Inflammatory macrophage treated with lipopolysaccharide for 4 hours (primary cell): ENCODE data around the gene TACC2.
A peak's percentile ranks its signal among the peaks of the same experiment; 100 is the strongest.

Source experiments
- DNase-seq: peaks from one replicate; pipeline ENCODE4 v3.0.0-alpha.2; 2020

The TACC2 gene

DNA sequence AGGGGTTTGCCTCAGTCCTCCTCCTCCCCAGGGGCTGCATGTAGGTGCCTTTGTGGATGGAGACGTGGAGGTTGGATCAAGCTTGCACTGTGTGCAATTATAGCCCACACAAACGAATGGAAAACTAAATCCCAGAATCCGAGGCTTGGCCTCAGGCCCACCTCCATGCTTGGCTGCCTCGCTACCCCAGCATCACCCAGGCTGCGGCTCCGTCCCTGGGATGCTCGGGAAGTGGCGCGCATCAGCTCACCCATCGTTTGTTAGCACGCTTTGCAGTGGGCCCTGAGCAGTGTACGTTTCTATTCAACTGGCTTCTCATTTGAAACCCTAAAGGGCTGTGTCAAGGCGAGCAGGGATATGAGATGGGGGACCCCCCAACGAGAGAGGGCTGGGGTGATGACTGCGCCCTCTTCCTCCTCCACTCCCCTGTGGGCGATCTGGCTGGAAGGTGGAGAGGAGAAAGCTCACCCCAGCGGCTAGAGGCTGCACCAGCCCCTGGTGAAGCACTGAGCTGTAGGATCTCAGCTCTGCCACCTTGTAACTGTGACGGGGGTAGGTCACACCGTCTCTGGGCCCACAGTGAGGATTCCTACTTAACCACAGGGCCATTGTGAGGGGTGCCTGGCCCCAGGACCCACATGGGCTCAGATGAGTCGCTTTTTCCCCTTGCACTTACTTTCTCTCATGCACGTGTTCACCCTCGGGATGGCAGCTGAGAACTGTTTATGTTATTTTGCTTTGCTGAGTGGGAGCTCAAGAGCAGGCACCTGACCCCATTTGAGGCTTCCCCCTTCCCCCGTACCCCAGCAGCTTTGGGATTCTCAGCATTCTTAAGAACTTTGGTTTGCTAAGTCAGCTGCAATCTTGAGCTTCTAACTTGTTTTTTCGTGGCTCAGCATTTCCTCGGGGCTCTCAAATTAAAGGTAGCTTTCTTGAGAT, 269.4 kb downstream of the TACC2 start:
- DNase-seq: no peak

DNA sequence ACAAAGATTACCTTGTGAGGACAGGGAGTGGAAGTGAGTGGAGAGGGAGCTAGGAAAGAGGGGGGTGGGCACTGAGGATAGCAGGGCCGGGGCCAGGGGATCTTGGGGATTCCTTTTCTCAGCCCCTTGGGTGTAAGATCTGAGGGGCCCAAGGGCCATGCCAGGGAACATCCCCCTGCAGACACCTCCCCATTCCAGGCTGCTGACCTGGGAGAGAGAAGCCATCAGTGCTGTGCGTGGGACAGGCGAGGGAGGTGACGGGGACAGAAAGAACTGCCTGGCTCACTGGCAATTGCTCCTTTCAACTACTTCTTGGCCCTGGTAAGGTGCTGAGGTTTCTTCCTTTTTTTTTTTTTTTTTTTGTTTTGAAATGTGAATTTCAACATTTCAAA, 270.1 kb downstream of the TACC2 start:
- no peak for DNase-seq

DNA sequence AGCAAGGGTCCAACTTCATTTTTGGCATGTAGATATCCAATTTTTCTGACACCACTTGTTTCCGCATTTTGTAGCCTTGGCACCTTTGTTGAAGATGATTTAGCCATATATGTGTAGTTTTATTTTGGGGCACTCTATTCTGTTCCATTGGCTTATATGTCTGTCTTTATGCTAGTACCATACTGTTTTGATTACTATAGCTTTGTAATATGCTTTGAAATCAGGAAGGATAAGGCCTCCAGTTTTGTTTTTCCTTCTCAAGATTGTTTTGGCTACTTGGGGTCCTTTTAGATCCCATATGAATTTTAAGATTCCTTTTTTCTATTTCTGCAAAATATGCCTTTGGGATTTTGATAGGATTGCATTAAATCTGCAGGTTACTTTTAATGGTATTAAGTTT, 272.6 kb downstream of the TACC2 start:
- DNase-seq: no peak

DNA sequence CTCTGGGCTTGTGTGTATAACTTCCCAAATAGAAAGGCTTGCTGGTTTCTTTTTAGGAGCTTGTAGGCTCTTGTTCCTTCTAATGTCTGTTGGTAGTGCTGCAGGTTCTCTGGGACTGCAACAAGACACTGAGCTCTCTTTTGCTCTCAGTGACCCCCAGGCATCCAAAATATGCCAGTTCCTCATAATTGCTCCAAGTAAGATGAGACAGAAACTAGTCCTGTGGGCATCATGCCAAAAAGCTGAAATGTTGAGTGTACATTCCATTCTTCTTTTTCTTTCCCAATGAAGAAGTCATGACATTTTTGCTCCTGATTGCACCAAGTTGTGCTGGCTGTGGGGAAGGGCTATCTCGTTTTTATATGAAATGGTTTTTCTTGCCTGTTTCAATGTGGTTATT, 275.0 kb downstream of the TACC2 start:
- DNase-seq: no peak

DNA sequence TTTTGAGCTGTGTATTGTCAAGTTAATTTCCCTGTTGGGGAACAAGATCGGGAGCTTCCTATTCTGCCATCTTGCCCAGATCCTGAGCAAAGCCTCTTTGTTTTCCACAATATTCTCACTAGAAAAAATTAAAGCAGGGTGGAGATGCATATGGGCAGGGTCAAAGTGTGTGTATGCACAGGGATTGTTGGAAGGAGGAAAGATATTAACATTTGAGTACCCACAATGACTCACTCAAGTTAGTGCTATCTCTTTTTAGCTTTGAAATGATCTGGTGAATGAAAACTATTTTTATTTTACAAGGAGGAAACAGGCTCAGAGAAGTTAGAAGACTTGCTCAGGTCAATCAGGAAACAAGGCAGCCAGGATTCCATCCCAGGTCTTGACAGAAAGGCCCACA, 275.5 kb downstream of the TACC2 start:
- no peak for DNase-seq

DNA sequence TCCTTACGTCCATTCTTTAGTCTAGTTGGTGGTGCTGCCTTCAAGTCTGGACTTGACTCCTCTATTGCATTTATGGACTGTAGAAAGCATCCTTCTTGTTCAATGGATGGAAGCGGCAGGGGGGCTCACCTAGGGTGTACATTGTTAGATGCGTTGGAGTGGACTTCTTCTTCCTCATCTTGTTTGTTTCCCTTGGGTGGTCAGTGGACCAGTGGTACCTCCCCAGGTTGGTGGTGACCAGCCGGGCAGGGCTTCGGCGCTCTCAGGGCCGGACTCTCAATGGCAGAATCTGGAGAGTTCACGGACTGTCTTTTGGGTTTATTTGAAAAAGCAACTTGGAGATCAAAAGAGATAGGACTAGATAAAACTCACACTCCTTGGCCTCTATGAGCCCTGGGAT, 276.0 kb downstream of the TACC2 start:
- DNase-seq: no peak

DNA sequence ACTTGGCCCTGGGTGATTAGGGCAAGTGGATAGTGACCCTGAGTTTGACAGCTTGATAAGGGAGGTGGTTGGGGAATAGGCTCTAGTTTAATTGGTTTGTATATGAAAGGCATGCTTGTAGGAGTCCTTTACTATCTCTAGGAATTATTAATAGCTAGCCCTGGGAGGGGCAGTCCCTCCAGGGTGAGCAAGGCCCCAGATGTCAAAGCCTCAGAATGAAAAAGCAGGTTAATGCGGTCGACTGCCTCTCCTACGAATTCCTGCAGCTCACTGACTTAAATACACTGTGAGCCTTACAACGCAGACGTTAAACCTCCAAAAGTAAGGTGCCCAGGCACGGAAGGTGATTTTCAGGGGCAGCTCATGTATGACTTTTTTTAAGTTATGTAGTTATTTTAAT, 276.9 kb downstream of the TACC2 start:
- DNase-seq: no peak

DNA sequence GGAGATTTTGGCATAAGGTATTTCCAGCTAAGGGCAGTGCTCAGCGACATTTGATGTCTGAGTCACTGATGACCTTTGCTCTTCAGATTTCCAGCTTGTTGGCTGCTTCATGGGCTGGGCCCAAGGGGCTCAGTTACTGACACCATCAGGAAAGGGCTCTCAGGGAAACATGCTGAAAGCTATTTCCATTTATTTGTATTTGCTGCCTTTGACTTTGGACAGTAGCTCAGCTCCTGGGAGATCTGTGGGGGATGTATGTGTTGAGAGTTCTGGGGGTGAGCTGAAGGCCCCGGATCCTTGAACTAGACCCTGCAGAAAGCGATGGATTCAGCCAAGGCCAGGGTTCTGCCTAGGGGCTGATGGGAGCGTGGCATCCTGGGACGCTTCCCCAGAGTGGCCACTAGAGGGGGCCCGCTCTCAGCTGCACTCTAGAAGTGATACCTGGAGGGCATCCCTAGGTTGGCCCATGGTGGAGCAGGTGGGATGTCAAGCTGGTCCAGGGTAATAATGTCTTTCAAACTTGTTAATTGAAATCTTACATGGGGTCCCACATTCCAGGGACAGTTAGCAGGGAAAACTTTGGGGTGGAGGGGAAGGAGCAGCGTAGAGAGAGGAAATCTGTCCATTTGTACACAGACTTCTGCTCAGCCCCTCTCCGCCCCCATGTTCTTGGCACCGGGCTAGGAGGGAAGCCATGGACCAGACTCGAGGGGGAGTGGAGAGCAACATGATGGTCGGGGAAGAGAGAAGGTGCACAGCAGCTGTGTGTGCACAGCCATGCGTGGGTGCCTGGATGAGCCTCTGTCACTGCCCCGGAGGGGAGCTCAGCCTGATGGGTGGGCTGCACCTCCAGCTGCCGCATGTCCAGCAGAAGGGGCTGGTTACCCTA, 279.1 kb downstream of the TACC2 start:
- peak; percentile 17 for DNase-seq

DNA sequence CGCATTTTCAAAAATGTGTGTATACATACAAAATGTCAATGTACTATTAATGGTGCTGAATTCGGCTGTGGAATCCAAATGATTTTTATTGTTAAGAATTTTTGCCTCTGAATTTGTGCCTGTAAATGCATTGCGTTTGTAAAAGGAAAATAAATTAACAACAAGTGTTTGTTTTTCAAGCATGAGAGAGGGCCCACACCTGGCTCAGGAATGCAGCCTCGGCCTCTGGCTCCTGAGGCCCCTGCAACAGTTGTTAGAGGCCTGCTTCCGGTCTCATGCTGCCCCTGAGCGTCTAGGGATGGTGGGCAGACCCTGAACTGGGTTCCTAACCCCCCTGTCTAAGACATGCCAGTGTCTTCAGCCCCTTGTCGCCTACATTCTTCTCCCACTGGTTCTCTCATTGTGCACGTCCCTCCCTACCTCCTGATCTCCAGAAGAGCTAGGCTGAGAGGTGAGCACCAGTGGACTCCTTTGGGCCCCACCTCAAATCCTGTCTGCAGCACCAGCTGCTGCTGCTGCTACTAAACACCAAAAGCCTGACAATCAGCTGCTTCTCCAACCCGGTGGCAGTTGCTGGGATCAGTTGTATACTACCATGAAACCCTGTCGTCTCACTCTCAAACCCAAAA, 280.2 kb downstream of the TACC2 start:
- no peak for DNase-seq

DNA sequence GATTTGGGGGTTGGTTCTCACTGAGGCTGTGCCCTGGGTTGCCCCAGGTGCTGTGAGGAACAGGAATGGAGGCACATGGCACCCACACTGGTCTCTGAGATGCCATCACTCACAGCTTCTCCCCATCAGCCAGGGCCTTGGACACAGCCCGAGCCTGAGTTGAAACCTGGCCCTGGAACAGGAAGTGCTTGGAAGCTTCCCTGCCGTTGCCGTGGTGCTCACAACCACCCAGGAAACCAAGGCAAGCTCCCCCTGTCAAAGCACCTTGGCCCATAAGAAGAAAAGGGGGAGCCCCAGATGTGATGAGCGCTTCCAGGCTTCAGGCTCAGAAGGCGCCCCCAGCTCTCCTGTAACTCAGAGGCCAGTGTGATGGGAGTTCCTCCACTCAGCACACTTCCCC, 282.1 kb downstream of the TACC2 start, which contains the start of gene BTBD16:
BTBD16 (plus strand) TSS at position 221 of the 400 bp plus-strand sequence. CDS start 3,786 bp downstream, outside the sequence.
- no peak for DNase-seq

DNA sequence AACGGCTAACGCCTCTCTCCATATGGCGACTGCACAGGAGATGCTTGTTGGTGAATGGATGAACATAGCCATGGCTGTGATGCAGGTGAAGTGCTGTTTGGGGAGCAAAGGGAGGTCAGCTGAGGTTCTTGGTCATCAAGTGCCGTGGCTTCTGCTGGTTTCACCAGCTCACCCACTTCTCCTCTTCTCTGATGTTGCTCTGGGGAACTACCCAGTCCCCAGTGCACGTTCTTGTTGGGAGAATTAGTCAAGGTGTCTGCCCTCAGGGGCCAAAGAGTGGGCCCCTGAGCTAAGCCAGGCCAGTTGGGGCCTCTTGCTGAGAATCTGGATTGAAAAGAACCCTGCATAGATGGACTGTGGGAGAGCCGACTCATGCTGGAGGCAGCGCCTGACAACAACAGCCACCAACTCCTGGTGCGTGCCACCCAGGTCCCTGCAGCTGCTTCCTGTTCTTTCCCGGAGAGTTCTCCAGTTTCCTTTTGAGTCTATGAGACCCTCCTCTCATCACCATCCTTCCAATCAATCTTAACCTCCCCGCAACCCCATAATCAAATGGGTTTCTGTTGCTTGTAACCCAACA, 285.1 kb downstream of the TACC2 start:
- DNase-seq: no peak

DNA sequence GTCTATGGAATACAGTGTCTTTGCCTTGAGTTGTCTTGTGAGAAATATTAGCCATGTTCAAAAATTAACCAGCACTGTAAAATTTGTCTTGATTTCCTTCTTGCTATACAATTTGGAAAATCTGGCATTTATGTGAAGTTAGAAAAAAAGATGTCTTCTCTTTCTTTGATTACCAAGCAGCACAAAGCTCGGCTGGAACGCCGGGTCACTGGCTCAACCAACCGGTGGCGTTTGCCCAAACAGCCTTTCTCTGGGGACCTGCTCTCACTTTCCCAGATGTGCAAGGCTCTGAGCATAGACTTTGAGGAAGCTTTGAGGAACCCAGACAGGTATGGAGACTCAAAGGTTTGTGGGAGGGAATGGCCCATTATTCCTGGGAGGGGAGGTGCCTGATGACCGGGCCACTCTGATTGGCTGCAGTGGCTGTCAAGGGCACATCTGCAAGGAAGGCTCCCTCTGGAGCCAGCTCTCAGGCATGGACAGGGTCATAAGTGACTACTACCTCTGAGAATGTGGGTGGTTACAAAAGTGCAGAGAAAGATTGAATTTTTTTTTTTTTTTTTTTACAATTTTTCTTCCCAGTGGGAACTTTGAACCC, 287.7 kb downstream of the TACC2 start:
- DNase-seq: no peak

DNA sequence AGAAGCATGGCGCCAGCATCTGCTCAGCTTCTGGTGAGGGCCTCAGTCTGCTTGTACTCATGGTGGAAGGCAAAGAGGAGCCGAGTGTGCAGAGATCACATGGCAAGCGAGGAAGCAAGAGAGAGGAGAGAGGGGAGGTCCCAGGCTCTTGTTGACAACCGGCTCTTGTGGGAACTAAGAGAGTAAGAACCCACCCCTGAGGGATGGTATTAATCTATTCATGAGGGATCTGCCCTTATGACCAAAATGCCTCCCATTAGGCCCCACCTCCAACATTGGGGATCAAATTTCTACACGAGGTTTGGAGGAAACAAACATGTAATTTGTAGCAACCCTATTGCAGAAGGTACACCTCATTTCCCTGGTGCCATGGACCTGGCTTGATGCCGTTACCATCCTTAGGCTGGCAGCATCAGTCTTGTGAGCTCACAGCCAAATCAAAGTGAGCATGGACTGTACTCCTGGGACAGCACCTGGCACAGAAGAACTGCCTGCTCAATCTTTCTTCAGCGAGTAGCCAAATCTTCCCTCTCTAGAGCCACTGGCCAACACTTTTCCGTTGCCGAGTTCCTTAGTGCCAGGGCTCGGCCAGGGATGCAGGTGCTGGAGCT, 288.7 kb downstream of the TACC2 start:
- DNase-seq: no peak

DNA sequence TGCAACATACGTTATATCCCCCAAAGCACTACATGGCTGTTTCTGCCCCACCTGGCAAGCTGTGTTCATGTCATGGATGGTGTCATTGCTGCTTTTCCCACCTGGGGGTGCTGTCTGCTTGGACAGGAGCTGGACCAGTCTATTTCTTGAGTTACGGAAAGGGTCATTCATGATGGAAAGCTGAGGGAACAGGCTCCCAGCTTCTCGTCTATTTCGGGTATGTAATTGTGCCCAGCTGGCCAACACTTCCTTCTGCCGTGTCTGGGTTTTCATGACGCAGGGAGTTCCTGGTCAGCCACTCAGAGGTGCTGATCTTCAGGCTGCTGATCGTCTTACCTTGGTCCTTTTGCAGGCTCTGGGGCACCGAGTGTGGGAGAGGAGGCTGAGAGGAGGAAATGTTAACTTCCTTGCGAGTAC, 290.8 kb downstream of the TACC2 start:
- no peak for DNase-seq

DNA sequence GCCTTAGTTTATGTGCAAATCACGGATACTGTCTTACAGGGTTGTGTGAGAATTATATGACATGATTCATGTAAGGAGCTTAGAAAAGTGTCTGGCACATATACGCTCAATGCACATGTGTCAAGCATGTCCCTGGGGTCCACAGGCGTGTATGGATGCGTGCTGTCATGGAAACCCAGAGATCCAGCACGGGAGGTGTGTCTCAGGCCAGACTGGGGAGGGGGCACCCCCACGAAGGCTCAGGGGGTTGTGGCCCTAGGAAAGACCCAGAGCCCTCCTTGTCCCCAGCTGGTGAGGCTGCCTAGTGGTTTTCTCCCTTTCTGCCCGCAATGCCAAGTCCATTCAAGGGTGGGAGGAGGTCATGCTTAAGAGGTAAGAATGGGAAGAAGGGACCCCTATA, 291.2 kb downstream of the TACC2 start:
- DNase-seq: no peak

DNA sequence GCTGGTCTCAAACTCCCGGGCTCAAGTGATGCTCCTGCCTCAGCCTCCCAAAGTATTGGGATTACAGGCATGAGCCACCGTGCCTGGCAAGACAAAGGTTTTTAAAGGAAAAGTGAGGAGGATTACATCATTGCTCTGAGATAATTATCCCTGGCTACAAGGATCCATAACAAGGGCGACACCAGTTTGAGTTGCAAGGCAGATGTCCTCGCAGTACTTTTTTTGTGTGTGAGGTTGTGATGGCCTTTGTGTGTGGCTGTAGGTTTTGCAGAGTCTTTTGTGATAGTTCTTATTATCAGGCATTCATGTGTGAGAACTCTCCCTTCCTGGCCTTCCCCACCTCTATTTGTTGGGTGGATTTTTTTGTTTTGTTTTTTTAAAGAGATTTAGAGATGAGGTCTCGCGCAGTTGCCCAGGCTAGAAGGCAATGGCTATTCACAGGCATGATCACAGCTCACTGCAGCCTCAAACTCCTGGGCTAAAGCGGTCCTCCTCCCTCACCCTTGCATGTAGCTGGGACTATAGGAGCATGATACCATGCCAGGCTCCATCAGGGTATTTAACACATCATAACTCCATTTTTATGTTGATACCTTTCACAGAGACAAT, 292.2 kb downstream of the TACC2 start:
- no peak for DNase-seq

DNA sequence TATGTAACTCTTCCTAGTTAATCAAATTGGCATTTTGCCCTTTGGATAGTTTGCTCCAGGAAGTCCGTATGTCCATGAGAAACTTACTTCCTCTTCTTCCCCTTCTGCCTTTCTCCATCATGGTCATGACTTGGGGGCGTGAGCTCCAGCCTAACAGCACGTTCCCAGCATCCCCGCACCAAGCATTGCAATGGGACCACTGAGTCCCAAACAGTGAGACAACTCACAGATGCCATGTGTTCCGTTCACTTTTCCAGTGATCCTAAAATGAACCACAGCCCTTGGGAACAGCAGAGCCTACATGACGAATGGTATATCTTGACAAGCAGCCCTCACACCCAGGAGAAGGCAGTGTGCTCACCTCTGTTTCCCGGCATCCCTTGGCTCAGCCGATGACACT, 292.8 kb downstream of the TACC2 start:
- DNase-seq: no peak

DNA sequence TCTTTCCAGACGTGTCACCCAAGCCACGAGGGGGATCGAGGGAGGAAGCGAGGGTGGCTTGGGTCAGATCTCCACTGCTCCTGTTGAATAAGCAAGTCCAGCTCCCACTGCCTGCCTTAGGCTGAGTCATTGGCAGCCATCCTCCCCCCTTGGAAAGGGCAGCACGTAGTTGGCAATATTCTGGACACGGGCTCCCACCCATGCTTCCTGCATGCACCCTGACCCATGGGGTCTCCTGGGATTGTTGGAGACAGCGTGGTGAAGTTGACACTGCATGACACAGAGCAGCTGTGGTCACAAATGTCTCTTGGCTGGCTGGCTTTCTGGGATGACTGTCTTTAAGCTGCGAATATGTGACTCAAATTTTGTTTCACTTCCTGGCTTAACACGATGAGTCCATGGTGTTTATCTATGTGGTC, 293.3 kb downstream of the TACC2 start:
- no peak for DNase-seq

DNA sequence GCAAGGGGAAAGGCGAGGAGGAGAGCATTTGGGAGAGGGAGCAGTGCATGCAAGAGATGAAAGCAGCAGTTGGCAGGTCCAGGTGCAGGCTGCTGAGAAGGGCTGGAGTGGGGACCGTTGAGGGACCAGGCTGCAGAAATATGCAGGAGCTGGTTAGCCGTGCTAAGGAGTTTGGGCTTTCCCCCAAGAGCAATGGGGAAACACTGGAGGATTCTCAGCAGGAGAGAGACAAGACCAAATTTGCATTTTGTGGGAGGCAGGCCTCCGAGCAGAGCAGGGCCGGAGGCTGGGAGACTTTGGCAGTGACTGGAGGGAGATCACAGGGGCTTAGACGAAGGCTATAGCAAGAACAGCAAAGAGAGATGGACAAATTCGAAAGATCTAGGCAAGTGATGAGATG, 293.9 kb downstream of the TACC2 start:
- DNase-seq: no peak

DNA sequence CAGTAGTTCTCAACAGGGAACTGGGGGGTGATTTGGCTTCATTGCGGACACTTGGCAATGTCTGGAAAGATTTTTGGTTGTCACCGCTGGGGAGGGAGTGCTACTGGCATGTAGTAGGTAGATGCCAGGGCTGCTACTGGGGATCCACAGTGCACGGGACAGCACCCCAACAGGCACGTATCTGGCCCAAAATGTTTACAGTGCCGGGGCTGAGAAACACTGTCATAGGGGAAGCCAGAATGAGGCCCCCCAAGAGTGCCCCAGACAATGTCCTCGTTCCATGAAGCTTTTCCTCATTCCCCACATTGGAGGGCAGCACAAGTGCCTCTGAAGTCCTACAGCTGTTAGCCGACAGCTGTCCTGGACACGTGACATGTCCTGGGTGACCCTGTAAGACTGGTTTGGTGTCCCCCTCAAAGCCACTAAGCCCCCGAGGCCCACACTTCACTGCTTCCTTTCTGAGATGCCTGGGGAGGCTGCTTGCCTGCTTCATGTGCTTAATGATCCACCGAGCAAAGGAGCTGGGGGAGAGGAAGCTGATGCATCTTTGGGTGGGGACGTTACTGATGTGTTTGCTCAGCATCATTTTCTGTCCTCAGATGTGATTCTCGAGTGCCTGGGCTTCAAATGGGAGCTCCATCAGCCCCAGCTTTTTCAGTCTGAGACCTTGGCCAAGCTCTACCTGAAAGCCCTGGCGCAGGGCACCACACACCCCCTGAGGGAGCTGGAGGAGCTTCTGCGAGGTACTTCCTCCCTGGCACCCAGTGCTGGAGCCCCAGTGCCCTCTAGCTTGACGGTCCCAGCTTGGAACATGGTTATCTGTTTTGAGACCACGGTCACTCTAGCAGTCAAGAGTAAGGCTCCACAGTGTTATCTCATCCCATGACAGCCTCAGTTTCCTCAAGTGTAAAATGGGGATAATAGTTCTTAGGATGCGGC, 296.8 kb downstream of the TACC2 start:
- no peak for DNase-seq
